AG04449 (cell line): ENCODE results near the gene ACOT7.

Source experiments
- CTCF ChIA-PET: fragments of 350-600 bp; formaldehyde crosslinking; extraction: SDS; loops from one replicate; lab custom pipeline; 2021; ENCODE audit warnings: antibody characterized with exemption; lab: Yijun Ruan, JAX
- POLR2A ChIA-PET: fragments of 400-600, 350-600 bp; formaldehyde crosslinking; extraction: SDS; loops from one replicate; lab custom pipeline; 2020; ENCODE audit warnings: antibody characterized with exemption, inconsistent platforms; lab: Yijun Ruan, JAX
- DNase-seq: peaks from one replicate; pipeline ENCODE4 v3.0.0-alpha.2; 2010; ENCODE audit warnings: low read depth, low spot score
- H3K4me3 ChIP-seq: 2 replicates; pipeline ENCODE4 v1.5.1; 2011; ENCODE audit warnings: low read depth, mild to moderate bottlenecking, control low read depth, low read length
- CTCF ChIP-seq: IDR thresholded peaks from one replicate; pipeline ENCODE4 v1.5.1; 2011; ENCODE audit warnings: mild to moderate bottlenecking, moderate library complexity, low read length, control low read depth, inconsistent platforms; ENCODE audit not compliant: insufficient read depth; ENCODE audit errors: missing control alignments

ACOT7 gene

GRCh38 chr1:6321205-6321604 is 72.4 kb downstream of the ACOT7 start:
- ChIA-PET POLR2A (no interaction called here), CTCF (interaction anchor here (1.2 to 2.5 kb wide), 2 partner anchors 11 to 74 kb away, joined by 3 to 8 read pairs; no protein-coding TSS in a partner anchor)
- DNase-seq = no peak
- H3K4me3 ChIP-seq = no peak overlapping the region
- TF ChIP-seq CTCF = no peak

- DNase-seq = no peak
- ChIA-PET CTCF (interaction anchor here (0.8 to 2.6 kb wide), 4 partner anchors 15 to 70 kb away, joined by 3 to 11 read pairs (median 3); no protein-coding TSS in a partner anchor), POLR2A (no interaction called here)
- H3K4me3 ChIP-seq = no peak overlapping the region
- TF ChIP-seq CTCF = no peak
These were observed 76.3 kb downstream of the ACOT7 start for GRCh38 chr1:6317098-6317760.

GRCh38 chr1:6316240-6317097 is 77.1 kb downstream of the ACOT7 start:
- ChIA-PET CTCF (interaction anchor here (0.8 to 2.6 kb wide), 4 partner anchors 15 to 69 kb away, joined by 3 to 11 read pairs (median 3); no protein-coding TSS in a partner anchor), POLR2A (no interaction called here)
- DNase-seq = no peak
- no peak for TF ChIP-seq CTCF
- H3K4me3 ChIP-seq = no peak overlapping the region

GRCh38 chr1:6314503-6314902 is 79.1 kb downstream of the ACOT7 start:
- TF ChIP-seq CTCF = no peak
- POLR2A ChIA-PET = no interaction called here
- DNase-seq = no peak
- H3K4me3 ChIP-seq = no peak overlapping the region
- CTCF ChIA-PET = no interaction called here

GRCh38 chr1:6313393-6314200 is 80.0 kb downstream of the ACOT7 start:
- TF ChIP-seq CTCF = no peak
- ChIA-PET POLR2A (no interaction called here), CTCF (no interaction called here)

More at GRCh38 chr1:6313393-6314200, 80.0 kb downstream of the ACOT7 start:
- DNase-seq = no peak
- H3K4me3 ChIP-seq = no peak overlapping the region
